Activated CD8-positive, alpha-beta memory T cell treated with anti-CD3 and anti-CD28 coated beads, Interleukin-2, amount 50 U/mL, for 48 hours (primary cell): ENCODE data around the gene LRRC1.
A peak's percentile ranks its signal among the peaks of the same experiment; 100 is the strongest.
"Not testable (repeated sequence)": the region's sequence is repeated elsewhere in the genome, so short reads cannot be mapped to it uniquely, and the experiment has no call there.

Experiments used
- DNase-seq: peaks from one replicate; pipeline ENCODE4 v3.0.0-alpha.2; 2020

The LRRC1 gene

DNA sequence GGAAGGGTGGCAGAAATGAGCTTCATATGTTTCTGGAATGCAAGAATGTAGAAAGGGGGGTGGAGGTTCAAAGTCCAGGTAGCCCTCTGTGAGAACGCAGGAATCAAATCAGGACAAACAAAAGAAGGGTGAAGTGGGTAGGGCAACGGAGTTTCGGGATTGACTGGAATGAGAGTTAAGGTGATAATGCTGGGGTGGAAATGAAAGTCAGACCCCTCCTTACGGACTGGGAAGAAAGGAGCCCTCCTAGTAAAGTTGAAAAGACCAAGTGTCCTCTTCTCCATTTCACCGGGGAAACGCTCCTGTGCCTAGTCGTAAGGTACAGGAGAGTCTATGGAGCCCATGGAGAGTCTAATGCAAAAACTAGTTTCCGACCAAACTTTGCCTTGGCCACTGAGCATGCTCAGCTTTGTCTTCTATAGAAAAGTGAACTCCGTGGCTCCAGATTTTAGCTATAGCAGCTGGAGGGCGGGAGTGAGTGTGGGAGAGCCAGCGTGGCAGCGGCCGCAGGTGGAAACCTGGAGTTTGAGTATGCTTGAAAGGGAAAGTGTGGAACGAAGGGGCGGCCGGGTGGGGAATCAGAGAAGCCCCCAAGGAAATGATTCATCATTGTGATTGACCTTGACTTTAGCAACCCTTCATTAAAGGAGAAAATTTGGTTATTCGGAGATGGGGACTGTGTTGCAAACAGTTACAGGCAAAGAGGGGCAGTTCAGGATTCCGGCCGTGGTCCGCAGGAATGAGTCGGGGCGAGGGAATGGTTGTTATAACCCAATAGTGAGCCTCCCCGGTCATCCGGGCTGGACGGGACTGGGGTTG, 1.3 kb upstream of the LRRC1 start:
- DNase-seq: peak; percentile 59

GRCh38 chr6:53794137-53794719, 577 bp upstream of the LRRC1 start:
- DNase-seq: peak; percentile 81

GRCh38 chr6:53795340-53795701, 516 bp downstream of the LRRC1 start:
- no peak for DNase-seq

GRCh38 chr6:53795702-53796450, 1.1 kb downstream of the LRRC1 start:
- DNase-seq: peak; percentile 58

DNA sequence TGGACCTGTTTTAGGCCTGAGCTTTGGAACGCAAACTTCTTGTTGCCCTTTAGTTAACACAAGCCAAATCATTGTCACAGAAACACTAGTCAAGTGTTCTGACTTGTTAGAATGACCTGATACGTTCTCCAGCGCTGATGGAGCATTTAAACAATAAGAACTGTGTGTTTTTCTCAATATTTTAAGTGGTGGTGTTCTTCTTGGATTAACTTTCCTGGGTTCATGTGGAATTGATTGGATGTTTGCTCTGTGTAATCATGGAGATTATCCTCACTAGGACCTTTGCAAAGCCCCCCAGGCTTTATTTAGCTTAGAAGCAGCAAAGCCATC, 1.6 kb downstream of the LRRC1 start:
- DNase-seq: no peak

DNA sequence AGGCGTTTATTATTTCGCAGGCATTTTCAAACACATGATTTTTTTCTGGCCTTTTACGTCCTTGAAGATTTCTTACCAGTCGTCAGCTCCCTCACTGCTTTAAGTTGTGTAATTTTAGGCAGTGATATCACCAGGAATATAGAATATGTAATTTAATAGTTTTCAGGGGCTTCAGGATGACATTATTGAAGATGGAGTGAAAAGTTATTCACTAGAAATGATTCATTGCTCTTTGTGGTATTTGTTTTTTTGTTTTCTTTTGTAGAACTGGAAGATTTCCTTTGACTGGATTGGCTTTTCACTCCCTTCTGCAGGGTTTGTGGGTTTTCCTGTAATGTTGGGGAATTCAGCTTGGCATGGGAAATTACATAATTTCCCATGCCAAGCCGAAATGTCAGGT, 2.0 kb downstream of the LRRC1 start:
- DNase-seq: no peak

DNA sequence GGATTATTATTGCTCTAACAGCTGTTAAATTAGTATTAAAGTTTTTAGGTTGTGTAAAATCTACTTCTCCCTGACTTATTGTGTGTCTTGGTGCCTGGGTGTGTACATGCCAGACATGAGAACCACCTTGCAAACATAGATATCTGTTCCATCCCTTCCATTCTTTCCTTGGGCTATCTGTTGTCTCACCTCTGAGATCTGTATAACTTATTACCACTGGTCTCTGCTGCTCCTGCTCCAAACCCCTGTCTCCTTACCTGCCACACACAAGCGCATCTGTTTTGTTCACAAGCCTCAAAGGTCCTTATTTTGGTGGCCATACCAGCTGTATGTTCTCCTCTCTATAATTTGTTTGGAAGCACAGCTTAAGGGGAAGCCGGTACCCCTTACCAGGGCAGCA, 2.5 kb downstream of the LRRC1 start:
- no peak for DNase-seq

DNA sequence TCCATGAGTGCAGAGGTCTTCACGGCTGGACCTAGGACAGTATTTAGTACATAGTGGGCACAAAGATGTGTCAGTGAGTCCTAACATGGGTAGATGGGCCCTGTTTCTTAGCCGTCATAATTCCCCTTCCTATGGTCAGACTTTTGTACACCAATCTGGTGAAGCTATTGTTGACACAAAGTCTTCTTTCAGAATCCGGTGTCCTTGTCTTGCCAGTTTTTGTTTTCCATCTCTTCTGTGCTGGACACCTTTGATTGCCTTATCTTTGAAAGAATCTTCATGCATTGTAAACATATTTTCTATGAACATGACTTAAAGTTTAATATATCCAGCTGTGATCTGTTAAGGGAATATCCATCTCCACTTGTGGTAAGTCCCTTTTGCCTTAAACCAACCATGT, 4.5 kb downstream of the LRRC1 start:
- DNase-seq: no peak

DNA sequence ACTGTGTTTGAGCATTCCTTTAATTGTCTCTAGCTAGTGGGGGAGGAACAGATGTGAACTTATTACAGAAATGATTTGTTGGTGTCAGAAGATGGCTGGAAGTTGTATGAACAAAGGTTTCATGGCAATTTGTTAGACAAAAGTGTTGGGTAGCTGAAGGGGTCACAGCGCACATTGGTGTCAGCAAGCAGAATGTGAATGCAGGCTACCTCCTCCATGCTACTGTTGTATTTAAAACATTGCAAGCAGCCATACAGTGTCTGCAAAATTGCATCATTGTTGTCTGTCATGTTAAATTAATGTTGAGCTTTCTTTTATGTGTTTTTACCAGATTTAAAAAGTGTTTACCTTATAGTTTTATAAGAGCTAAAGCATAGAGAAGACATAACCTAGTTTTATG, 6.2 kb downstream of the LRRC1 start:
- DNase-seq: no peak

DNA sequence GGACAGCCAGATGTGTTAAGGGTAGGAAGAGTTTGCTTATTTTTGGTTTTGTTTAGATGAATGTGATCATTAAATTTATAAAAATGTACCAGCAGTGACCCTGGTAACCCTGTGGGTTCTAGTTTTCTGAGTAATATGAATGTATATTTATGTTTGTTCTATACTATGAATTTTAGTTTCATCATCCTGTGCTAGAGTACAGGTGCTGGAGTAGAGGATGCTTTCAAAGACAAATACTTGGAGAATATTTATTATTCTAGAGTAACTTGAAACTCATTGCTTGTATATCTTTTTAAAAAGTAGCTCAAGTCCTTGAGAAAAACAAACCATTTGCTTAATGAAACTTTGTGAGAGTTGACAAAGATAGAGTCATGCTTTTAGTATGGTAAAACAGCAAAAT, 7.8 kb downstream of the LRRC1 start:
- DNase-seq: no peak

GRCh38 chr6:53803081-53803860, 8.5 kb downstream of the LRRC1 start:
- DNase-seq: no peak

- no peak for DNase-seq
Observed at GRCh38 chr6:53805016-53805415, 10.2 kb downstream of the LRRC1 start.

DNA sequence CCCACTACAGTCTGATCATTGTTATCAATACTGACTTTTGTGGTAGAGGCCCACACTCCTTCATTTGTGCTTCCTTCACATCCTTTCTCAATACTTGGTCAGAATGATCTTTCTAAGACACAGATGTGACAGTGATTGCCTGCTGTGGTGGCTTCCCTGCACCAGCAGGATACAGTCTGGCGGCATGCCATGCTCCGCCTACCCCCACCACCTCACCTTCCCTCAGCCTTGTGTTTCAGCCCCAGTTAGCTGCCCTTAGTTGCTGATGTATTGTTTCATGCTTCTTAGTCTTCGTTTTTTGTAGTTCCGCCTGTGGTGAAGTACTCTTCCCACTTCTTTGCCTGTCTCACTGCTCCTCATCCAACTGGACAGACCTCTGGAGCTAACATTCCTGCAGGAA, 10.9 kb downstream of the LRRC1 start:
- DNase-seq: no peak

DNA sequence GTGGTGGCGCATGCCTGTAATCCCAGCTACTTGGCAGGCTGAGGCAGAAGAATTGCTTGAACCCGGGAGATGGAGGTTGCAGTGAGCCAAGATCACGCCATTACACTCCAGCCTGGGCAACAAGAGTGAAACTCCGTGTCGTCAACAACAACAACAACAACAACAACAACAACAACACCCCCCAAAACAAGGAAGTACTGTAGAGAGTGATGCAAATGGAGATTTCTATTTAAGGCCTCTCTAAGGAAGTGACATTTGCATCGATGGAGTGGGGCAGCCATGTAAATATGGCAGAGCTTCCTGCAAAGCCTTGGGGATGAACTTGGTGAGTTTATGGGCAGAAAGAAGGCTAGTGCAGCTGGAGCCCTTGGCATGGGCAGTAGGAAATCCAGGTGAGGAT, 12.8 kb downstream of the LRRC1 start:
- not testable (repeated sequence) for DNase-seq

DNA sequence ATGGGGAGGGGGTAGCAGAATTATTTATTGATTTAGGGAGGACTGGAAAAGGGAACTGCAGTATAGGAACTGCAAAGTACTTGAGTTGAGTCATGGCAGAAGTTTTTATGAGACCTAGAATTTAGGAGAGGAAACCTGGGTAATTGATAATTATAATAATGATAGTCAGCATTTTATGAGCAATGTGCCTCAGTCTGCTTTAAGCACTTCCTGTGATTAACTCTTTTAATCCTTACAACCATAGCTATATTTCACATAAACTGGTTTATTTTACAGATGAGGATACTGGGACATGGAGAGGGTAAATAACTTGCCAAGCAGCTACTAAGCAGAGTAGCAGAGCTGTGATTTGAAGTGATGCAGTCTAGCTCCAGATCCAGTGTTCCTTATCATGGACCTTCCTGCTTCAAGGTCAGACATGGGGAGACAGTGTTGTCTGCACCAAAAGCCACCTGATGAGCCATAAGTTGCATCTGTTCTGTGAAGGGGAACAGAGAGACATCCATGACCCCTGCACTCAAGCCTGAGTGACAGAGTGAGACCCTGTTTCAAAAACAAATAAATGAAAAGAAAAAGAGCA, 13.6 kb downstream of the LRRC1 start:
- no peak for DNase-seq

GRCh38 chr6:53809691-53810090, 14.9 kb downstream of the LRRC1 start:
- no peak for DNase-seq

- DNase-seq: no peak
Observed at GRCh38 chr6:53811082-53811481, 16.3 kb downstream of the LRRC1 start.

GRCh38 chr6:53811746-53812145, 16.9 kb downstream of the LRRC1 start:
- no peak for DNase-seq

DNA sequence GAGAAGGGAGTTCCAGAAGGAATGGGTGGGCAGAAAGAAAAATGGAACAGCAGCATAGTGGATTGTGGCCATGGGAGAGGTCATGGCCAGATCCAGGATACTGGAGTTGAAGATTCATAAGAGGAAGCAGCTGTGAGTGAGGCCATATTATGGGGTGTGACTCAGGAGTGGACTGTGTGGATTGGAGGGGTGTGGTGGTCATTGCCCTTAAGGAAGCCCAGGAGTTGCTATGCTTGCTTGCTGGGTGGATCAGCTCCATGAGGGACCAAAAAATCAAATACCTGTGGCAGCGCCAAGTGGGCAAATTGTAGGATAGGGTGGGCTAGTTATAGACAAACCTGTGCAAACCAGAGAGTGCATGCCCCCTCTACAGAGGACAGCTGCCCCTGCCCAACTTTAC, 18.3 kb downstream of the LRRC1 start:
- no peak for DNase-seq

- DNase-seq: no peak
Observed at GRCh38 chr6:53813801-53814200, 19.0 kb downstream of the LRRC1 start.

DNA sequence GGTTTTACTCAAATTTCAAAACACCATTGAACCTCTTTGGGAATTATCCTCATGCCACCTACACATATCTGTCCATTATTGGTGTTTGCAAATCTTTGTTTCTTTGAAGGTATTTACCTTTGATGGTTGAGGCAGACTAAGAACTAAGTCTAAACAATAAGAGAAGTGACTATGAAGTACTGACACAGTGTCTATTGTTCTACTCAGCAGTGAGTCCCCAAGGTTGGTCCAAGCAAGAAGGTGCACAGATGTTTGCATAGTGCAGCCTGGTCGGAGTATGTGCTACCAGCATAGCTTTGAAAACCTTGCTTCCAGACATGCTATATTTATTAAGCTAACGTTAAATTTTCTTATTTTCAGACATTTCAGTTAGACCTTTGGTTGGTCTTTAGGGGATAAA, 19.5 kb downstream of the LRRC1 start:
- no peak for DNase-seq

- DNase-seq: no peak
Observed at GRCh38 chr6:53815381-53816119, 20.7 kb downstream of the LRRC1 start.
